HEK293 (cell line): ENCODE measurements around the gene TMEM186.

Experiments used
- TRIM28 ChIP-seq: IDR thresholded peaks from 2 replicates; pipeline ENCODE4 v1.6.1; 2011; ENCODE audit warnings: low read length, control low read depth, borderline replicate concordance
- ZNF174 ChIP-seq: fragments of 450-650 bp; formaldehyde crosslinking; IDR thresholded peaks from 2 replicates; pipeline ENCODE4 v1.5.0; 2017; ENCODE audit warnings: missing biosample characterization, mild to moderate bottlenecking, missing genetic modification characterization
- ZNF24 ChIP-seq: fragments of 450-650 bp; formaldehyde crosslinking; IDR thresholded peaks from 2 replicates; pipeline ENCODE4 v1.5.1; 2016; ENCODE audit warnings: missing biosample characterization, missing genetic modification characterization
- ZNF501 ChIP-seq: fragments of 450-650 bp; formaldehyde crosslinking; IDR thresholded peaks from 2 replicates; pipeline ENCODE4 v1.5.1; 2016; ENCODE audit warnings: missing biosample characterization, missing genetic modification characterization
- ZNF621 ChIP-seq: fragments of 450-650 bp; formaldehyde crosslinking; IDR thresholded peaks from 2 replicates; pipeline ENCODE4 v1.5.1; 2017; ENCODE audit warnings: missing biosample characterization, missing genetic modification characterization
- ZNF660 ChIP-seq: fragments of 450-650 bp; IDR thresholded peaks from 2 replicates; pipeline ENCODE4 v1.5.1; 2018; ENCODE audit warnings: missing biosample characterization, mild to moderate bottlenecking, missing genetic modification characterization
- ZSCAN18 ChIP-seq: fragments of 450-650 bp; formaldehyde crosslinking; IDR thresholded peaks from 2 replicates; pipeline ENCODE4 v1.5.1; 2016; ENCODE audit warnings: missing biosample characterization, missing genetic modification characterization
- TF ChIP-seq, protein P1 (sequence below): fragments of 450-650 bp; formaldehyde crosslinking; IDR thresholded peaks from 2 replicates; pipeline ENCODE4 v1.5.1; 2016; ENCODE audit warnings: missing biosample characterization, missing genetic modification characterization

GRCh38 chr16:8798174-8798527, 712 bp upstream of the TMEM186 start:
- TF ChIP-seq ZNF621 (tag by site-specific recombination) (no peak), ZSCAN18 (tag by site-specific recombination) (no peak), ZNF501 (tag by site-specific recombination) (no peak), ZNF660 (tag by site-specific recombination) (no peak), TRIM28 (no peak), ZNF24 (no peak), ZNF174 (no peak)
- TF ChIP-seq, protein P1, sequence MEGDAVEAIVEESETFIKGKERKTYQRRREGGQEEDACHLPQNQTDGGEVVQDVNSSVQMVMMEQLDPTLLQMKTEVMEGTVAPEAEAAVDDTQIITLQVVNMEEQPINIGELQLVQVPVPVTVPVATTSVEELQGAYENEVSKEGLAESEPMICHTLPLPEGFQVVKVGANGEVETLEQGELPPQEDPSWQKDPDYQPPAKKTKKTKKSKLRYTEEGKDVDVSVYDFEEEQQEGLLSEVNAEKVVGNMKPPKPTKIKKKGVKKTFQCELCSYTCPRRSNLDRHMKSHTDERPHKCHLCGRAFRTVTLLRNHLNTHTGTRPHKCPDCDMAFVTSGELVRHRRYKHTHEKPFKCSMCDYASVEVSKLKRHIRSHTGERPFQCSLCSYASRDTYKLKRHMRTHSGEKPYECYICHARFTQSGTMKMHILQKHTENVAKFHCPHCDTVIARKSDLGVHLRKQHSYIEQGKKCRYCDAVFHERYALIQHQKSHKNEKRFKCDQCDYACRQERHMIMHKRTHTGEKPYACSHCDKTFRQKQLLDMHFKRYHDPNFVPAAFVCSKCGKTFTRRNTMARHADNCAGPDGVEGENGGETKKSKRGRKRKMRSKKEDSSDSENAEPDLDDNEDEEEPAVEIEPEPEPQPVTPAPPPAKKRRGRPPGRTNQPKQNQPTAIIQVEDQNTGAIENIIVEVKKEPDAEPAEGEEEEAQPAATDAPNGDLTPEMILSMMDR (tag by site-specific recombination) = no peak
